ENCODE measurements around the gene TLL1.

TLL1 gene

DNA sequence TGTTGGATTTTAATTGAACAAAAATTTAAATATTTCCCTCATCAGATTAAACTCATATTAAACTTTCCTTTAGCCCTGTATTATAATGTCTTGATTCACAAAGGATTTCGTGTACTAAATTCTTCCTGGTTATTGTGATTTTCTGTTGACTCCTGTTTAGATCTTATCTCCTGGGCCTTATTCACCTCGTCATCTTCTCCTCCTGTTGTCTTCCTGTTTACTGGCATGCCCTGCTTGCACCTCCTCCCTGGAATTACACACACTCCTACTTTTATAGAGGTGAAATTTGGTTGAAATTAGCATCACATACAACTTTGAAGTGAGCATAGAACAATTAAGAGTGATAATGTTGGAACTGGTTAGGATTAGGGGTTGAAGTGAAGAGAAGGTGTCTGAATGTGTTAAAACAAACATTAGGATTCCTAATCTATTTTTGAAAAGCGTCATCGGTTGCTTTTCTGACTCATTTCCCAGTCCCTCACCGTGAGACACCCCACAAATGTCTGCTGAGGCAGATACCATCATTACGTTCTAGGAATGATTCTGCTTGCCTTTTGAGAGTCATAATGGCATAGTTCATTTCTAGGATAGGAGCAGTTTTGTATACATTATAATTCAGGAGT is 32.5 kb downstream of the TLL1 start:
- DNase-seq, result no peak

DNA sequence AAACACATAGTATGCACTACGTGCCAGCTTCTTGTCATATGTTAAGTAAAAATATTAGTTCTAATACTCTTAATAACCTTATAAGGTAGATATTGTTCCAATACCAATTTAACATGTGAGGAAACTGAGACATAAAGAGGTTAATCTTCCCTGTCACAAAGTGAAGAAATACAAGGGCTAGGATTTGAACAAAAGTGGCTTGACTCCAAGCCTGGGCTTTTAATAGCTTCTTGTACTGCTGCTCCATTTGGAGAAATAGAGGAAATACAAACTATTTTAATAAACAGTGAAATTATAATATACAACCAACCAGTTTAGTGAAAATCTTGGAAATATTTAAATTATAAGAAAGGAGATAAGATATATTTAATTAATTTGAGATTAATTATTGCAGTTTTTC is 33.2 kb downstream of the TLL1 start:
- DNase-seq, result no peak

DNA sequence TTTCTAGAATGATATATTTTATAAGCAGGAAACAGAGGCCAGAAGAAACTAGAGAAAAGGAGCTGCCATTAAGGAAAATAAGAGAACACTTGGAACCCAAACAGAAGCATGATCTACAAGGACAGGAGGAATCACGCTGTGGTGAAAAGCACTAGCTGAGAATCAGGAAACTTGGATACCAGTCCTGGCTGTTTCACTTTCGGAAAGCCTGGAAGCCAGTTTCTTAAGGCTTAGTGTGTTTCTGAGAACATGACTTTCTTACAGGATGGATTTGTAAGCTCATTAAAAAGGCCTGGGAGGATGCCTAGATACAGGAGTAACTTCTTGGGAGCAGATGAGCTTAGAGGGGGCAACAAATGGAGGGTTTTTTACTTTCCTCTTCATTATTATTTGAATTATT is 36.9 kb downstream of the TLL1 start:
- DNase-seq, result no peak

DNA sequence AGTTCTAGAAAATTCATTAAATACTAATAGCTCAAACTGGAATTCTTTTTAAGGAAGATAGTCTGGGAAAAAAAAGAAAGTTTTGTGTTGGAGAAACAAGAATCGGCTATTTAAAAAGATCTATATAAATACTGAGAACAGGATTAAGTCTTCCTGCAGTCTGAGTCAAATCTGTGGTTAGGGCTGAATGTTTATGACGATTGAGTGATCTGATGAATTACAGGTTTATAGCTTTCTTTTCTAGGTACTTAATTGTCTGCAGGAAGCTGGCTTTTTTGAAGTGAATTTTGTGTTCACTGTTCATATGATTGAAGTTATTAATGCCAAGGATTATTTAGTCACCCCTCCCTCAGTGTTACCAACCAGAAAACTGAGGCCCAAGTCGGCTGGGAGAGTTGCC is 42.2 kb downstream of the TLL1 start:
- no peak for DNase-seq

DNA sequence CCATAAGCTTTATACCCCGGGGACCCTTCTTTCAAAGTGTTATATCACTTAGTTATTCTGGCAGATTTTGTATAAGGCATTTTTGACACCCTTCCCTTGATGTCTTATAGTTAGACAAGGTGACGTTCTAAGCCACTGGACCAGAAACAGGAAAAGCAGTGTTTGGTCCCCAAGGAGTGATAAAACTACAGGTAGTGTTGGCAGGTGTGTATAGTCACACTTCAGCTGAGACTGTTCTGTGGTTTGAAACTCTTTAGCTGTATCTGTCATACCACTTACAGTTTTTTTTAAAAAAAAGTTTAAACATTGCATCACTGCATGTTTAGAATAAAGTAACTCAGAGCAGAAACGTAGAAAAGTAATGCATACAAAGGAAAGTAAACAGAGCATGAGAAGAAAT is 48.5 kb downstream of the TLL1 start:
- no peak for DNase-seq

DNA sequence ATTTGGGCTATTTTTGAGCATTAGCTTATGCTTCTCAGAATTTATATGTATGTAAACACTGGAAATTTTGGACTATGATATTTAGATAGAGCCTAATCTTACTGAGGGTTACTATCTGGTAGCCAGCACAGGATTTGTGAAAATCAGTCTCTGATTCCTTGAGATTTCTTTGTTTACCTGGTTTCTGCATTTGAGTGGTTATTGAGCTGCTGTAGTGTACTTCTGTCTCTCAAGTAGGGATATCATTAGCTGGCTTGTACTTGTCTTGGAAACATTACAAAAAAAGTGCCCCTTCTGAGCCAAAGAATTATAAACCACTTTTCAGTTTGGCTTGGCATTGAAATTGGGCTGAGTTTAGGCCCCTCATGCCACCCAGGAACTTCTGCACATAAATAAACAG is 49.7 kb downstream of the TLL1 start:
- DNase-seq, result no peak

DNA sequence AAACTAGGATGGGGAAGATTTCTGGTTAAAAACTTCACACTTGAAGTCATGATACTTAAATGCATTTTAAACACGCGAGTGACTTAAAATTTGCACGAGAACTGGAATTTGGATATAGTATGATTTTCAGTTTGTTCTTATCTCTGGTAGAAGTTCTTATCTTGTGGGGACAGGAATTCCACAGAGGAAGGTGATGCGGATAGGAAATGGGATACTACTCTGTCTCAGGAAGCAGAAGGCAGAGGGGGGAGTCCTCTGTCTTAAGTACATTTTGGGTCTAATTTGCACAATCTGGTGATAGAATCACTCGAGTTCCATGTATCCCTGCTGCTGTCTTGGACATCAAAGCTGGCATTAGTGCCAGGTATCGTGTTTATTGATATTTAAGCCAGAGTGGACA is 53.3 kb downstream of the TLL1 start:
- DNase-seq, result no peak

DNA sequence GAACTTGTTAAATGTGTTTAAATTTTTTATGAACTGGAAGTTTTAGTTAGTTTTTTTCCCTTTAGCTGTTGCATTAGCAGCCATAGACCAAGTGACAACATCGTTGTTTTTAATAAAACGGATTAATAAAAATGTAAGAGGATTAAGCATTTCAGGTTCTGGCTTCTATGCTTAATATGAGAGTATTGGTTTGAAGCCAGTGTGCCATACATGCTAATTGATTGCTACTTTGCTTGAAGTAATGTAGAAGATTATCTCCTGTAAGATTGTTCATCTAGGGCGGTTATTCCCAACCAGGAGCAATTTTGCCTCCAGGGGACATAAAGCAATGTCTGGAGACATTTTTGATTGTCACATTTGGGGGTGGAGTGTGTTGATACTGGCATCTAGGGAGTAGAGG is 54.3 kb downstream of the TLL1 start:
- DNase-seq, result no peak

DNA sequence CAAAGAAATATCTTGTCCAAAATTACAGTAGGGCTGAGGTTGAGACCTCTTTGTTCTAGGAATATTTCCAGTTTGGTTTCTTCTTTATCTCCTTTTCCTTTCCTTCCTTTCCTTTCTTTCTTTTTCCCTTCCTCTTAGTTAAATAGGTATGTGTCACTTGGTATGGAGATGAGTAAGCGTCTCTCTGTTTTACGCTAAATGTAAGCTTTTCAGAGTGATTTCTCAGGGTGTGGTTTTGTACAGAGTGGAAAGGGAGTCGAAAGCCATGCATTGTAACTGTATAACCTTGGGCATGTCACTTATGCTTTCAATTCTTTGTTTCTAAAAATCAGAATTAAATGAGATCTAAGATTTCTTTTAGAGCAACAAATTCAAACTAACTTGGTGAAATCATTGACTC is 54.8 kb downstream of the TLL1 start:
- DNase-seq, result no peak

DNA sequence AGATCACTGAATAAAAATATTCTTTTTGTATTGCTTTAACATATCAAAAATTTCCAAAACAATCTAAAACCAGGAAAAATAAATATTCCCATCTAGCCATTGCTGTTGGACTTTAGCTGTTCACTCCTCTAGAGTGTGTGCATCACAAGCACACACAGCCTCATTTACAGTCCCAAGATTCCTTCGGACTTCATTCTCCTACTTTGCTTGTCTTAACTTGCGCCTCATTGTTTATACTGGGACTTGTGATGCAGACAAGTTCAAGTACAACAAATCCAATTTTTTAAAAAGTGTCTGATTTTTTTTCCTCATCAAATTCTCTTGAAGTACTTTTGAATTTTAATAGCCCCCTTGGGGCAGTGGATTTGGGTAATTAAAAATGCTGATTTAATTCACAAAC is 55.6 kb downstream of the TLL1 start:
- no peak for DNase-seq

DNA sequence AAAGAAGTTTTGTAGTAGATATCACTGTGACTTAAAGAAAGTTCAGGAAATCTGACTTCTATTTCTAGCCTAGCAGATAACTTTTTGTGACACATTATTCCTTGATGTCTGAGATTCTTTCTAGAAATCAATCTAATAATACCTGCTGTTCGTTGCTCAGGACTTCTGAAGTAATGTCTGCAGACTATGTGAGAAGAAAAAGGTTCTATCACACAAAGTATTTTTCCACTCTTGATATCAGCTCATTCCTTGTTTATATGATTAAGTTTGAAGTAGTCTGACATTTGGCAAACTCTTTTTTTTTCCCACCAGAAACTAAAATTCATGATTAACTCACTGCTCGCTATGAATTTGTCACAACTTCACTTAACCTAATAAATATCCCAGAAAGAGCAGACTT is 56.6 kb downstream of the TLL1 start:
- DNase-seq, result no peak

DNA sequence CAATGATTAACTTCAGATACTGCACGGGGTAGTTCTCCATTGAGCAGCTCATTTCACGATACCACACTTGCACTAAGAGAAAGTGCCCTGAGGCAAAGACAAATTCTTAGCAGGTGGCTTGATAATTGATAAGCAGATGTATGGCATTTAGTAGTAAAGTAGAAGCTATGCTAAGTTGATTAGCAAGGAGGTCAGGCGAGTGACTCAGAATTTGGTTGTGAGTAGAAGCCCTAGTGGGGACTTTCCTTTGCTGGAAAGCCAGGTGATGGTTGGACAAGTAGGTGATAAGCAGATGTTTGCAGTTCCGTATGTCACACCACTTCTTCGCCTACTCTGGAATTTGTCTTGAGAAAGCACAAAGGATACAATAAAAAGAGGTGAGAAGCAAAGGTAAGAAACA is 58.7 kb downstream of the TLL1 start:
- no peak for DNase-seq

DNA sequence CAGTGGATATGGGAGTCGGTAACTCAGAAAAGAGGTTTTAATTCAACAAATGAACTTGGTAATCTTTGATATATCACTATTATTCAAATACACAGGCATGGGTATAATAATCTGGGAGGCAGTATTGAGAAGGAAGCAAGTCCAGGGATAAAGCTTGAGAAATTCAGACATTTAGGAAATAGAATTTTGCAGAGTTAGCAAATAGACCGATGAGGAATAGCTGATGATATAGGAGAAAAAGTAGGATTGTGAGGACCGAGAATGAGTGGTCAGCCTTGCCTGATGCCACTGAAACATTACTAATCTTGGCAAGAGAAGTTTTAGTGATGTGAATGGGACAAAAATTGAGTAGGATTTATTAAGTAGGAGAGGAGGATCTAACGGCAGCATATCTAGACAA is 71.9 kb downstream of the TLL1 start:
- DNase-seq, result no peak

DNA sequence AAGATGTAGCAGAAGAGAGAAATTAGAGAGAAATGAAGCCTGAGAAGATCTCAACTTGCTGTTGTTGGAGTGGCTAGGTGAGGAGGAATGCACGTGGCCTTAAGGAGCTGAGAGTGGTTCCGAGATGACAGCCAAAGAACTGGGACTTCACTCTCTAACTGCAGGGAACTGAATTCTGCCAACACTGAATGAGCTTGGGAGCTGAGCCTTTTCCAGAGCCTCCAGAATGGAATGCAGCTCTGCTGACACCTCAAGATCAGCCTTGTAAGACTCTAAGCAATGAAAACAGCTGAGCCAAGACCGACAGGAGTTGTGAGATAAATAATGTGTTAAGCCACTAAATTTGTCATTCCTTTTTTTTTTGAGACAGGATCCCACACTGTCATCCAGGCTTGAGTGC is 73.0 kb downstream of the TLL1 start:
- DNase-seq, result no peak

DNA sequence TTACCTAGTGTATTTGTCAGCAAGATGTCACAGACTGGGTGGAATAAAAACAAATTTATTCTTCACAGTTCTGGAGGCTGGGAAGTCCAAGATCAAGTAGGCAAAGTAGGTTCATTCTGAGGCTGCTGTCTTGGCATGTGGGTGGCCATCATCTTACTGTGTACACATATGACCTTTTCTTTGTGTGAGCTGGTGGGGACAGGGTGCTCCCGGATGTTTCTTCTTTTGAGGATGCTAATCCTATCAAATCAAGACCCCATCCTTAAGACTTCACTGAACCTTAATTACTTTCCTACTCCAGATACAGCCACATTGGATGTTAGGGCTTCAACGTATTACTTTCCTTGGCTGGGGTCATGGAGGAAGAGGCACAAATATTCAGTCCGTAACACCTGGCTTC is 74.0 kb downstream of the TLL1 start:
- no peak for DNase-seq

DNA sequence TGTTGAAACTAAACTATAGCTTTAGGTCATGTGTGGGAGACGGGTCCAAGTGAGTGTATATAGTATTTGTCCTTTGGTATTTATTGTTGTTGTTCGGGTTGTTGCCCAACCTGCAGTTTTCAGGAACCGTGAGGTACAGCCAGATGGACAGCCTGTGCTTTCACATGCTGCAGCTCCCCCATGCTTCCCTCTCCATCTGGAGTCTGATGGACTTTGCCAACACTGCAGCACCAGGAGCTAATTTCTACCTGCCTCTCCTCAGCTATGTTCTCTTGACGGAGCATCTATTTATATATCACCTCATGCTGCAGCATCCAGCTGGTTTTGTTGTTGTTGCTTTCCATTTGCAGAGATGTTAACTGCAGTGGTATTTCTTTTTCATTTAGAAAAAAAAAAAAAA is 80.1 kb downstream of the TLL1 start:
- DNase-seq, result no peak

DNA sequence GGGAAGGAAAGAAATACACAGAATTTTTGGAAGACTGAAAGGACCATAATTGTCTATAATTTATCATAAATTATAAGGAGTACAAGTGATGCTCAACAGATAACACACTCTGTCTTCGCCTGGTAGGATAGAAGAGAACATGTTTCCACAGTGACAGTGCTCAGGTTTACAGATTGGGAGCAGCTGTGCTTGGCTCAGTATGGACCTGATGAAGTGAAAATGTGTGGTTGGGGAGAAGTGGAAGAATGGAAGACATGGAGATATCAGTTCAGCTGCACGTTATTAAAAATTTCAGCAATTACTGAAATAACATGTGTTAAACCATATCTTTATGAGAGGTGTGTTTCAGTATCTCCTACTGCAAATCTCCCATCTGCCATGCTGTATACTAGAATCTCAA is 90.6 kb downstream of the TLL1 start:
- no peak for DNase-seq

DNA sequence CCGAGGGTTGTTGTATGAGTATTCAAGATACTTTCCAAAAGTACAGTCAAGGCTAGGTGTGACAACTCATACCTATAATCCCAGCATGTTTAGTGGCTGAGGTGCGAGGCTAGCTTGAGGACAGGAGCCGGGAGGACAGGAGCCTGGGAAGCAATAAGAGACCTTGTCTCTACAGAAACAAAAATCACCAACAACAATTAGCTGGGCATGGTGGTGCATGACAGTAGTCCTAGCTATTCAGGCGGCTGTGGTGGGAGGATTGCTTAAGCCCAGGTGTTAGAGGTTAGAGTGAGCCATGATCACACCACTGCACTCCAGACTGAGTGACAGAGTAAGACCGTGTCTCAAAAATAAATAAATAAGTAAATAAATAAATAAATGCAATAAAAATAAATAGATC is 91.6 kb downstream of the TLL1 start:
- no peak for DNase-seq

DNA sequence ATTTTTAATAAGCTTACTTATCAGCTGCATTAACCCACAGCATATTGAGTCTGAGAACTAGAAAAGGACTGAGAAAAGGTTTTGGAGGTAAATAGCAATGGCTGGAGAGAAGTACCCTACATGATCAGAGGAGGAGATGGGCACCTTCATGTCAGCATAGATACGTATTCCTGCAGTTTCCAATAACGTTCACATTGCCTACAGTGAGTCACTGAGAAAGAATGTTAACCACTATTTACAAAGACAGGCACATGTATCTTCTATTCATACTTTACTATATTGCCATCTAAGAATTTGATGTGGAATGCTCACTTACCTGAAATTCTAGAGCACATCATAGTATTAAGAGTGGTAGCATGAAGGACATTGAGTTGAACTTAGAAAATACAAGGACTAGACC is 92.5 kb downstream of the TLL1 start:
- no peak for DNase-seq

DNA sequence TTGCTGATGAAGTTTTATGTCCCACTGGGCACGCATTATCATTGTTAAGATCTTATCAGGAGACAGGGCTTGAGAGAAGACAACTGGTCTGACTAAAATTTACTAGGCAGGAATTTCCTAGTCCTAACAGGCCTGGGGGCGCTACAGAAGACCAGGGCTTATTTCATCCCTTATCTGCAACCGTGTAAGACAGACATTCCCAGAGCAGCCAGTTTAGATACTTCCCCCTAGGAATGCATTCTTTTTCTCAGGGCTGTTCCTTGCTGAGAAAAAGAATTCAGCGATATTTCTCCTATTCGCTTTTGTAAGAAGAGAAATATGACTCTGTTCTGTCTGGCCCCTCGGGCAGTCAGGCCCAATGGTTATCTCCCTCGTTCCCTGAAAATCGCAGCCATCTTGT is 93.8 kb downstream of the TLL1 start:
- DNase-seq, result no peak

DNA sequence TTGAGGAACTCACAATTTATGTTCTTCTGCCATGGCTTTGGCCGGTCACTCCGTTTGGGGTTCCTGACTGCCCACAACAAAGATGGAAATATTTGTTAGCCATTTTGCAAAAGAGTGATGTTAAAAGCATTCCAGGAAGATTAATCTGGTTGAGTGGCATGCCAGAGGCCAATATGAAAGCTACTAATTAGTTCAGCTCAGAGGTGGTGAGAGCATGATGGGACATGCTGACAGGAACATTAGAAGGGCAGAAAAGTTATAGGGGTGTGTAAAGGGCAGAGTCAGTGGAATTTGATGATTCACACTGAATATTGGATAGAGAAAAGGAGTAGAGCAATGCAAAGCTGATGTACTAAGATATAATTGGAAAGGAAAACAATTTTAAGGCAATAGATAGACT is 94.4 kb downstream of the TLL1 start:
- no peak for DNase-seq

DNA sequence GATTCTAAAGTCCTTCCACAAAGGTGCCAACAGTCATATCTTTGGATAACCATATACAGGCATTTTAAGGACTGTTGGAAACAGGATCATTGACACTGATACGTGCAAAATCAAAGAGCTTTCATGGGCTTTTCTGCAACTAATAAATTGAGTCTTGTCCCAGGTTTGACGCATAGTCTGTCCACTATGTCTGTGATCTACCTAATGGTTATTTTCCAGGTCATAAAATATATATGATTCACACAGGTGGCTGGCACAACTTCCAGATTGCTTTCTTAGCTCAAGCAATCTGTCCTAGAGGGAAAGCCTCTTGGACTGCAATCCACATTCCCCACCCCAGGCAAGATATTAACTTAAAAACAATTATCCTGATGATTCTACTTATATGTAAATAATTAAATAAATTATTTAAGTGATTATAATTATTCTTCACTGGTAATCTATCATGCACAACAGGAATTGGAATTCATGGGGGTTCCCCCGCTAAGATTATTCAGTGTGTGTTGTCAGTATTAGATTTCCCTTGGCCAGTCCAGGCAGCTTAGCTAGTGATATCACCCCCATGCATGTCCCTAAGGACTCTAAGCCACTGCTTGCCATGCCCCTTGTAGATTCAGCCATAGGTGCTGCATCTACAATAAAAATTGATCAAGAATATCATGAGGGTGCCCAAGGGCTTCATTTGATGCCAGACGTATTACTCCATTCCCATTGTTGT is 97.8 kb downstream of the TLL1 start:
- DNase-seq, result no peak

DNA sequence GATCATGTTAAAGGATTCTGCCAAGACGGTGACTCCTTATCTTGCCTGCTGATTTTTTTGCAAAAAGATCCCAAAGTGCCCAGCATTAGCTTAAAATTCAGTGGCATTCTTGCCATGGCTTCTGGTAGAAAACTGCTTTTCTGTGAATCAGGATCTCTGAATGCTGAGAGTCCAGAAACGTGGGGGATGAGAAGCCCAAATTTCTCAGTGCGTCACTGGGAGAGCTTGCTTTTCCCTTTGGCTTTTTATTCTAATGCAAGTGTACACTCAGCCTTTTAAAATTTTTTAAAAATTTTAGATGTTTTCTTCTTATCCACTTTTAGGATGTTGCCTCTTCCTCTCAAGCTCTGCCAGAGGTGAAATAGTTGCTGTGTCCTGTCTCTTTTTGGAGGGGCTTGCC is 98.4 kb downstream of the TLL1 start:
- DNase-seq, result no peak

DNA sequence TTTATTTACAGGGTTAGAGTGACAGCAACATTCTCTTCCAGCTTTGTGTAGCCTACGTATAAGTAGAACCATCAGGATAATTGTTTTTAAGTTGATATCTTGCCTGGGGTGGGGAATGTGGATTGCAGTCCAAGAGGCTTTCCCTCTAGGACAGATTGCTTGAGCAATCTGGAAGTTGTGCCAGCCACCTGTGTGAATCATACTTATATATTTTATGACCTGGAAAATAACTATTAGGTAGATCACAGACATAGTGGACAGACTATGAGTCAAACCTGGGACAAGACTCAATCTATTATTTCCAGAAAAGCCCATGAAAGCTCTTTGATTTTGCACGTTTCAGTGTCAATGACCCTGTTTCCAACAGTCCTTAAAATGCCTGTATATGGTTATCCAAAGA is 98.9 kb downstream of the TLL1 start:
- no peak for DNase-seq

DNA sequence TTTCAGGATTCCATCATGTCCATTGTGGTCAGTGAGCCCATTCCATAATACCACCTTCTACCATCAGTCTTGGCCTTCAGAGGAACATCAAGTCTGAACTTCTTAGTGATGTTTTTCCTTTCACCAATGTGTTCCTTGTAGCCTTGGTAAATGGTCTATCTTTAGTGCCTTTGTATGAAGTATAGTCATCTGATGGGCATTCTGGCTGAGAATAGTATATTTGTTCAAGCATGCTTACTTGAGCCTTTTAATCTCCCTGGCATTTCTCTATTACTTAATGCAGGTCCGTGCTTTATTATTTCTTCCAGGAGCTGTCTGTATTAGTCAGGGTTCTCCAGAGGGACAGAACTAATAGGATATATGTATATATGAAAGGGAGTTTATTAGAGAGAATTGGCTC is 99.7 kb downstream of the TLL1 start:
- DNase-seq, result no peak
